Measurements from ENCODE around the gene RAP1GDS1.

RAP1GDS1 gene, protein sequence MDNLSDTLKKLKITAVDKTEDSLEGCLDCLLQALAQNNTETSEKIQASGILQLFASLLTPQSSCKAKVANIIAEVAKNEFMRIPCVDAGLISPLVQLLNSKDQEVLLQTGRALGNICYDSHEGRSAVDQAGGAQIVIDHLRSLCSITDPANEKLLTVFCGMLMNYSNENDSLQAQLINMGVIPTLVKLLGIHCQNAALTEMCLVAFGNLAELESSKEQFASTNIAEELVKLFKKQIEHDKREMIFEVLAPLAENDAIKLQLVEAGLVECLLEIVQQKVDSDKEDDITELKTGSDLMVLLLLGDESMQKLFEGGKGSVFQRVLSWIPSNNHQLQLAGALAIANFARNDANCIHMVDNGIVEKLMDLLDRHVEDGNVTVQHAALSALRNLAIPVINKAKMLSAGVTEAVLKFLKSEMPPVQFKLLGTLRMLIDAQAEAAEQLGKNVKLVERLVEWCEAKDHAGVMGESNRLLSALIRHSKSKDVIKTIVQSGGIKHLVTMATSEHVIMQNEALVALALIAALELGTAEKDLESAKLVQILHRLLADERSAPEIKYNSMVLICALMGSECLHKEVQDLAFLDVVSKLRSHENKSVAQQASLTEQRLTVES

DNA sequence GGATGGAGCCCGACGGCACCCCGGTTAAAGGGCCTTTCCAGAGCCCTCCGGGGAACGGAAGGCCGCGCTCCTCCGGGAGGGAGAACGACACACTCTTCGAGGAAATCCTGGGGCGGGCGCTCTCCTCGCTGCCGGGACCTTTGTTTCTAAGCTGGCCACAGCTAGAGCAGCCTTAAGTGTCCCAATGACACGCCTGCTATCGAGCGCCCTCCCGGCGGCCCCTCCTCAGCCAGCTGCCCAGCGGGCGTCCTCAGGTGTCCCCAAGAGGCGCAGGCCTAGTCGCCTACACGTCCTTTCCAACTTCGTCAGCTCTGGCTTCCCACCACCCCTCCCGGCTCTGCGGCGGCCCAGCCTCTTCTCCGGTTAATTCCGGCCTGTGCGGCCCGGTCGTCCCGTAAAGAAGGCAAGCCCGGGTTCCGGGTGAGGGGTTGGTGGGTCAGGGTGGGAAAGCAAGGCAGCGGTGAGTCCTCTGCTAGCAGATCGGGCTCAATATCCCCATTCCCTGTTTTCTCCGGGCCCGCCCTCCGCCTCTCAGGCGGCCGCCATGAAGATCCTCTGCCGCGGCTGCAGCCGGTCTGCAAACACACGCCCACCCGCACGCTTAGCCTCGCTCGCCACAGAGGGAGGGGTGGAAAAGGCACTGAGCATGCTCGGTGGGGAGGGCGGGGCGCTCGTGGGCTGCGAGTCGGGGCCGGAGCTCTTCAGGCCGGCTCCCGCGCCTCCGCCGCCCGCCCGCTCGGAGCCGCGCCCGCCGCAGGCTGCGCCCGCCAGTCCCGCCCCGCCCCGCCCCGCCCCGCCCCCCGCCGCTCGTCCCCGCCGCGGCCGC lies at the start of gene RAP1GDS1:
RAP1GDS1 (plus strand) TSS at position 806 of the 826 bp plus-strand sequence. CDS start 182 bp downstream, outside the sequence.
- DNase-seq, result peak; percentile 96

DNA sequence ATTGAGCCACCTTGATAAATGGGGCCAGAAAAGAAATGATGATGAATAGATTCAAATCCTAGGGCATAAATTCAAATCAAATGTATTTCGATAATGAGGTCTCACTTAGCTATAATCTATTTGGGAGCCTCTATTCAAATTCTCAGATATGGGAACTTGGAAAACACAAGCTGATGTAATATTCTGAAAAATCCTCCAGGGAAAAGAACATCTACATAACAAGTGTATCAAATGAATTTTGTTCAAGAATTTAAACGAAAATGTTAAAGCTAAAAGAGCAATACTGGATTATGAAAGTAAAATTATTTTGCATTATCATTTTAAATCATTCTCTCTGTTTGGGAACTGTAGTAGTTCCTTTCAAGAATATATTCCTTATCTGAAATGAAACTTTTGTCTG lies 38.9 kb upstream of the RAP1GDS1 start:
- DNase-seq, result no peak

DNA sequence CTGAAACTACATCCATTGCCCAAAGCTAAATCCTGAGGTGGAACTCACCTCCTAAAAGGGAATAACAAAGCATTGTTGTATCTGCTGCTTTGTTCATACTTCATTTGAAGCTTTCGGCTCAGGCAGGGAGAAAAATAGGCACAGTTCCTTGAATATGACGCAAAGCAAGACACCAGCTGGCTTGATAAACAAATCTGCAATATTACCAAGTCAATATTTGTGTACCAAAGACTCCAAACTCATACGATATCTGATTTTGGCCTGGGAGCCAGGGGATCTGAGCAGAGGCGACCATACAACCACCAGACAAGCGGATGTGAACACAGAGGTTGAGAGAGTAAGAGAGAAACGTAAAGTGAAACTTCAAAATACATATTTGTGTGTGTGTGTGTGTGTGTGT lies 34.8 kb upstream of the RAP1GDS1 start:
- DNase-seq, result no peak

DNA sequence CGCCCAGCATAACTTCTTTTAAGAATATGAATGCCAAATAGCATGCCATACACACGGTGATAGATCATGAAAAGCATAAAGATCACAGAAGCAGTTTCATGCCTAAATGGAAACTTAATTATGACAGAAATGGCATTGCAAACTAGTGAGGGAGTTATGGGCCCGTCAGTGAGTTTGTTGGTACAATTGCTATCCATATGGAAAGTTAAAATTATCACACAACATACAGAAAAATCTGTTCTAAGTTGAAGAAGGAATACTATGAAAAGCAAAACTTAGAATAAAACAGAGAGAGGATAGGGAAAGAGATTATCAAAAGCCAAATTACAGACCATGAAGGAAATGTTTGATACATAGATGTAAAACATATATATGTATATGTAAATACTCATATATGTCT lies 30.2 kb upstream of the RAP1GDS1 start:
- no peak for DNase-seq

DNA sequence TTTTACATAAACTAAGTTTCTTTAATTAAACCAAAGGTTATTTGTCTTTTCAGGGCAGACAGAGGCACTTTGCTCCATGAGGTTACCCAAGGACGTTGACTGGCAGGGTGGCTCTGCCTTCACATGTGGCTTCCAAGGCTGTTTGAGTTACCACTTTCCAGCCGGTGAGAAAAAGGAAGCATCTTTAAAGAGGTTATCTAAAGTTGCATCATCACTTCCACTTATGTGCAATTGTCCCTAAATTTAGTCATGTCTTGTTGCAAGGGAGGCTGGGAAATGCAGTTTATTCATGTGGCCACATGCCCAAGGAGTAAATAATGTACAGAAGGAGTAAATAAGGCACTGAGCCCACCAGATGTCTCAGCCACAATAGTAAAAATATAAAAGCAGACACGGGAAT lies 29.0 kb upstream of the RAP1GDS1 start:
- DNase-seq, result no peak

DNA sequence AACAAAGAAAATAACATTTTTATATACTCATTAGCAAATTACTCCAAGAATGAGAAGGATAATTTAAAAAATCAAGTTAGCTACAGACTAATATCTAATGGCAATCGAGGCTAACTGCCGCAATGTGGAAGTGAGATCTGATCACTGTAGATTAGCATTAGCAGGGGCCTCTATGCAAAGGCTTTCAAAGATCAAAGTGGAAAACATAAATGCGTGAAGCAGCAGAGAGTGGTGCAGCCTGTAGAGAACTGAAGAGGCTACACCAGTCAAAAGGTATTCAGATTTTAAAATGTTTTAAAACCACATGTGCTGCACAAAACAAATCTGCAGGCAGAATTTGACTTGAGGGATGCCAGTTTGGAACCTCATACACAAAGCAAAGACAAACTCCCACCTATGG lies 24.0 kb upstream of the RAP1GDS1 start:
- no peak for DNase-seq

DNA sequence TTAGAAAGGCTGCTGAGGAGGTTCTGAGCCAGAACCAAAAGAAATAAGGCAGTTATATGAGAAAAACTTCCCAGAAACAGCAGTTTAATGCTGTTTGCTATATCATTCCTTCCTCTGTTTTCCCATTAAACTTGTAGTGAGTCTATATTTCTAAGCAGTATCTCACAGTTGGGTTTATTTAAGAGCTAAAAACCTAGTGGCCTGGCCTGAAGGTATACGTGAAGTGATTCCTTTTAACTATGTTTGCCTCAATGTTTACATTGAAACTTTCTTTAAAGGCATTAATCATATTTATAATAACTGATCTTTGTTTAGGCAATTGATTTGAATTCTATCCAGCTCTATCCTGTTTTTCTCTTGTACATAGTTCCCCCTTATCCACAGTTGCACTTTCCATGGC lies 19.1 kb upstream of the RAP1GDS1 start:
- DNase-seq, result no peak

DNA sequence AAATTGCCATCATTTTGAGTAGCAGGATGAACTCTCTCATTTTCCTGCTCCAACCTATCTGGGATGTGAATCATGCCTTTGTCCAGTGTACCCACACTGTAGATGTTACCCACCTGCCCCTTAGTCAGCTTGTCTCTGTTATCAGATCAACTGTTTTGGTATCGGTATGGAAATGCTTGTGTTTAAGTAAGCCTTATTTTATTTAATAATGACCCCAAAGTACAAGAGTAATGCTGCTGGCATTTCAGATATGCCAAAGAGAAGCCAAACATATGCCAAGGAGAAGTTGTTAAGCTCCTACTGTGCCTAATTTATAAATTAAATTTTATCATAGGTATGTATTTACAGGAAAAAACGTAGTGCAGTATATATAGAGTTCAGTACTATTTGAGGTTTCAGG lies 18.6 kb upstream of the RAP1GDS1 start:
- DNase-seq, result no peak

DNA sequence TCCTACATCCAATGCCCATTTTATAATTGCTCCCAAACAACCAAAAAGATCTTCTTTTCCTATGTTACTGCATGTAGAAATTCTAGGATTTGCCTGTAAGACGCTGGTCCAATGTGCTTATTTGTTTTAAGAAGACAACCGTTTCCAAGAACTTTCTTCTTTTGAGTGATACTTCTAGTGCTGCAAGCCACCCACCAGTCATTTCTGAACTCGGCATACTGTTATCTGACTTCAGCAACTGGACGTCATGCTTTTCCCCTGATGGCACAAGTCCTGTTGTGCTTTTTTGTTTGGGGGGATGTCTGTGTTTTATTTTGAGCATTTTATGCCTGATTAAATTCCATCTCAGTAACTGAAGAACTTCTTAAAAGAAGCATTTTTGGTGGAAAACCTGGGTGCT lies 16.0 kb upstream of the RAP1GDS1 start:
- DNase-seq, result no peak

DNA sequence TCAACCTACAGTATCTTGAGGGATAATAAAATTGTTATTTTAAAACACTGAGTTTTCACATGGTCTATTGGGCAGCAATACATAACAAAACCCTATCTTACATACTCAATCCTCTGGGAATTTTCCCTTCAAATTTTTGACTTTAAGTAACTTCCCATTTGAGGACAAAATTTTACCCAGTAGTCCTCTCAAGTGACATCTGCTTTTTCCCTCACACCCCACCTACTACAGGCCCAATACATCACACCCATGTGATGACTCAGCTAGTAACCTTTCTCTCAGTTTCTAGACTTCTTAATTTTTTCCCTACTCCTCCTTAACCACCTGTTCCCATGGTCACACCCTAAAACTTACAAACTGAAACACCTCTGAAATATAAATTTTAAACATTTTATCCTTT lies 12.2 kb upstream of the RAP1GDS1 start:
- DNase-seq, result no peak

DNA sequence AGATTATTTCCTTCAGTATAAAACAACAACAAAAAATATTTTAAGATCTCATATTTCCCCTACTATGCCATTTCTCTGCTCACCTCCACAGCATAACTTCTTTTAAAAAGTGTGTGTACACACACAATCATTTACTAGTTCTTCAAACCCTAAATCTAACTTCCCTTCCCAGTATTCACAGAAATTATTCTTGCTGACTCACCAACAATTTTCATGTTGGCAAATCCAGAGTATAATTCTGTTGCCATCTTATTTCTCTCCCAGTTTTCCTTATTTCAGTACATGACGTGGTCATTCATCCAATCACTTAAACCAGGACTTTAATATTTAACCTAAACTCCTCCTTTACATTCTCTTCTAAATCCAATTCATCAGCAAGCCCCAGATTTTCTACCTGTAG lies 11.4 kb upstream of the RAP1GDS1 start:
- DNase-seq, result no peak

DNA sequence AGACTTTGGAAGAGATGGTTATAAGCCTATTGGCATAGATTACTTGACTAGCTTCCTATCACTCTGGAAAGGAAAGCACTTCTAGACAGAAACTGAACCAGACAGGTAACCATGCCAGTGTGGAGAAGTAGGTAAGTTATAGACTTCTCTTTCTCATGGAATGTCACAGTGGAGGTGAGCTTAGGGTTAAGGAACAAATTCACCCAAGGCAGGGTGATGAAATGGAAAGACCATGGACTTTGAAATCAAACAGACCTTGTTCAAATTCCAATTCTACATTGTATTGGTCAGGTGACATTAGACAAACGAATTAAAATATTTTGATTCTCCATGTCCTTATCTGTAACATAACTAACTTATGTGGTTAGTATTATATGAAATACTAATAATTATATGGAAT lies 7.7 kb upstream of the RAP1GDS1 start:
- DNase-seq, result no peak

DNA sequence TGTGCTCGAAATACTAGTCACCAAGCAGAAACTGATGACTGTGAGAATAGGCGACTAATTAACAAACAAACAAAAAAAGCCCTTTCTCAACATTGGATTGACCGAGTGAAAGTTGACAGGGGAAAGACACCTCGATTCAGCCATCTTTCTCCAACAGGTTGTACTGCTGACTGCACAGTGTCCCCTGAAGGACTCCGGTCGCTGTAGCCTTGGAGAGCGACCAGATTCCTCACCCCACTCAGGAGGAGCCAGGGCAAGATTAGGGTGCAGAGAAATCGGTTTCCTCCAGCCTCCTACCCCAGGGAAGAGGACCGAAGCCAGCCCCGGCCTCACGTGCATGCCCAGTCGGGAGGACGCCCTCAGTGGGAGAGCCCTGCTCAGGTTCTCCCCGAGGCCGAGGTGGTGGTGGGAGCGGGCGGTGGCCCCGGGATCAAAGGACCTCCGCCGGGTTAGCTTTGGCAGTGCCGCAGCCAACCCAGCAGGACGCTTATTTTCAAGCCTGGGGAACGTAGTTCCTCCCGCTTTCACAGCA lies 1.1 kb upstream of the RAP1GDS1 start:
- DNase-seq, result peak; percentile 52

DNA sequence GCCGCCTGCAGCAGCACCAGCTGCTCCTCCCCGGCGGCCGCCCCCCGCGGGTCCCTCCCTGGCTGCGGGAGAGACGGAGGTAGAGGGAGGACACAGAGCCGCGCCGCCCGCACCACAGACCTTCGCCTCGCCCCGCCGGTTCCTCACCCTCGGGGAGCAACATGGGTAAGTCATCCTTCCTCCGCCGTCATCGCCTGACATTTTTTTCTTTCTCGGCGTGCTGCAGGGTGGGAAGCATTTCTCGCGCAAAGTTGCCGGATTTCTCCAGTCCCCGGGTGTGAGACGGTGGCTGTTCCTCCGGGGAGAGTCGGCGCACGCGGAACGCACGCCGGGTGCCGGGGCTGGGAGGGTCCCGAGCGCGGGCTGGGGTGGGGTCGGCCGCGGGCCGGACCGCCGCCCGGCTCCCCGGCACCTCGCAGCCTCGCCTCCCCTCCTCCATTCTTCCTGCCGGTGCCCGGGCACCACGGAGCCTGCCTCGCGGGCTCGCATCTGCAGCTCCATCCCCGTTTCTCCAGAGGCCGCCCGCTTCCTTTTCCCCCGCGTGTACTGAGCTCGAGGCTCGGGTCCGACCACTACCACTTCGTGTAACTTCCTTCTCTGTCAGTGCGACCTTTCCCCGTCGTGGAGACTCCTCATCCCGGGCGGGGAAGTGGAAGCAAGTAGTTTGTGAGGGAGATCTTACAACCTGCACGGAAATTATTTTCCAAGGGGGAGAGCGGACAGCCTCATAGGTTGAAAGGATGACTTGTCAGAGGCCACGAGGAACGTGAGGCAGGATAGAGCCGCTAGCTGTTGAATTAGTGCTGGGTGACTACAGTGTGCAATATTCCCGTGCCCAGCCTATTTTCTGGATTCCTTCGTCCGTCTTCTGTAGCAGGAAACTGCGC lies 464 bp downstream of the RAP1GDS1 start:
- peak; percentile 54 for DNase-seq

DNA sequence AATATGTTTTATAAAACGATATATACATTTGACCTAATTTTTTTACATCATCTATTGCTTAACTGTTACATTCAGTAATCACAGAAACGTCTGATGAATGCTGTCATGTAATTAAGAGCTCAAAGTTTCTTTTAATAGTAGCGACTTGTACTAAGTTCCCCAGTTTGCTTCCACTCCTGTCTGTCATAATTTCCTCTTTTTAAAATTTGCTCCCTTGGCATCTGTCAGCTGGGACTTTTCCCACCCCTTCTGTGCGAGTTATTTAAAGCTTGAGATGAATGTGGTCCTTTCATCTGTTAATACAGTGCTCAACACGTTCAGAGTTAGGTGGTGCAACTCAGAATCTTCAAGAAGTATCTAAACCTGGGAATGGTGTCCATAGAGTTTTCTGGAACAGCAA lies 1.2 kb downstream of the RAP1GDS1 start:
- no peak for DNase-seq

DNA sequence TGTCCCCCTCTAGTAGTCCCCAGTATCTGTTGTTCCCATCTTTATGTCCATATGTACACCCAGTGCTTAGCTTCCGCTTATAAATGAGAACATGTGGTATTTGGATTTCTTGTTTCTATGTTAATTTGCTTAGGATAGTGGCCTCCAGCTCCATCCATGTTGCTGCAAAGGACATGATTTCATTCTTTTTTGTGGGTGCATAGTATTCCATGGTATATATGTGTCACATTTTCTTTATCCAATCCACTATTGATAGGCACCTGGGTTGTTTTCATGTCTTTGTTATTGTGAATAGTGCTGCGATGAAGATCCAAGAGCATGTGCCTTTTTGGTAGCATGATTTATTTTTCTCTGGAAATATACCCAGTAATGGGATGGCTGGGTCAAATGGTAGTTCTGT lies 6.3 kb downstream of the RAP1GDS1 start:
- no peak for DNase-seq

DNA sequence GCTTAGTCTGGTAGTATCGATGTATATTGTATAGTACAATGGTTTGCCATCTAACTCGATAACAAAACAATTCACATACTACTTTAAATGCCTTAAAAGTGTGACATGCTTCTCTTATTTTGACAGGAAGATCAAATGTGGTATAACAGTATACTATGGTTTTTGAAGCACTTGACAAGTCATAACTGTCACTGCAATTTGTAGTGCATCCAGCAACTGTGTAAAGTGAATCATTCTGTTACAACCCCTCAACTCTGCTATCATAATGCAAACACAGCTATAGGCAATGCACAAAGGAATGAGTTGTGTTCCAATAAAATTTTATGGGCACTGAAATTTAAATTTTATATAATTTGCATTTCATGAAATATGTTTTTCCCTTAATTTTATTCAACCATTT lies 14.0 kb downstream of the RAP1GDS1 start:
- no peak for DNase-seq

DNA sequence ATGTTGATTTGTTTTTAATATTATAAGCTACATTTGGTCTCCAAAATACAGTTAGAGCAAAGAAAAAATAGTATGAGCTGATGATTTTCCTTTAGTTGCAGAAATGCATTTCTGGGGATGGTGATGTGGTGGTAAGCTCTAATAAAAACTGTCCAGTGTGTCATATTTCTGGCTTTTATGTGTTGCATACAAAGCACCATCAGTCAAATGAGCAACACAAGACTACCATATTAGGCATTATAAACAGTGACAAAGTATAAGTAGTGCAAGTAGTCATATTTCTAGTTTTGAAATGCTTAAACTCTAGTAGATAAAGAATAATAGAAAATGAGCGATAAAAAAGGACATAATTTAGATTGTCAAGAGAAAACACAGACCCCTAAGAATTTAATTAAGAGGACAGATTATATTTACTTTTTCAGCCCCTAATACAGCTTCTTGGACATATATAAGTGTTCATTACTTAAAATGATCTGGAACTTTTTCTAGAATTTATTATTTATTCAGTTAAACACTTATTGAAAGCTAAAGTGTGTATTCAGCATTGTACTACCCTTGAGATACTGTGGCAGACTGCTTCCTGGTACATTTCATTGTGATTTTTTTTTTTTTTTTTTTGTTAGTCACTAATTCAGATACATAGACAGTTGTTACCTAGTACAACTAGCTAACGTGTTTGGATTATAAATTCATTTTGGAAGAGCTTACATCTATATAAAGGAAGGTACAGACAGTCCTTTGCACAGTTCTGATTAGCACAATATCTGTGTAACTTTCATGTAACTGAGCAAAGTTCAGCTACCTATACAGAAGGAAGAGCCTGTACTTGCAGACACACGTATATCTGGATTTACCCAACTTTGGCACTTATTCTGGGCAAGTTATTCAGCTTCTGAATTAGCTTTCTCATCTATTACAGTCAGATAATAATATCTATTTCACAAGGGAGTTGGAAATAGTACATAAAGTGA lies 22.3 kb downstream of the RAP1GDS1 start:
- DNase-seq, result no peak

DNA sequence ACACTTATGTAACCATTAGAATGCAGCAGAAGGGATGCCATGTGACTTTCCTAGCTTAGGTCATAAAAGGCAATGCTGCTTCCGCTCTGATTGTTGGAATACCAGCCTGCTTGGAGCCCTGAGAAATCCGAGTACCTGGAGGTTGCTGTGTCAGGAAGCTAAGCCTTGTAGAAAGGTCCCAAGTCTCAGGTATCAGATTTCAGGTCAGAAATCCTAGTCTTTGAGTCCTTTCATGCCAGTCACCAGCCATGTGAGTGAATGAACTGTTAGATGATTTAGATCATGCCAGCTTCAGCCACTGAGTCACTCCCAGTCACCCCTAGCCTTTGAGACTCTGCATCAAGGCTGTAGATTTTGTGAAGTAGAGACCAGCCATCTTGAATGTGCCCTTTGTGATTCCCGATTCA lies 23.5 kb downstream of the RAP1GDS1 start:
- no peak for DNase-seq

DNA sequence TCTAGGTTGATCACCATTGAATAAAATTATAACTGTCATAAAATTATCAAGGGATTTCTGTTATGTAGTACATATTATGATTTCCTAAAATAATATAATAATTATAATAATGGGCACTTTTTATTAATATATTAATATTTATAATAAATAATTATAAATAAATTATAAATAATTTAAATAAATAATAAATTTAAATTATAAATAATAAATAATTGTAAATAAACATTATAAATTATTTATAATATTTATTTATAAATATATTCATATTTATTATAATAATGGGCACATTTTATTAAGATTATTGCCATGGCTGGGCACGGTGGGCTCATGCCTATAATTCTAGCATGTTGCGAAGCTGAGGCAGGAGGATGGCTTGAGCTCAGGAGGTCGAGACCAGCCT lies 24.5 kb downstream of the RAP1GDS1 start:
- DNase-seq, result no peak

DNA sequence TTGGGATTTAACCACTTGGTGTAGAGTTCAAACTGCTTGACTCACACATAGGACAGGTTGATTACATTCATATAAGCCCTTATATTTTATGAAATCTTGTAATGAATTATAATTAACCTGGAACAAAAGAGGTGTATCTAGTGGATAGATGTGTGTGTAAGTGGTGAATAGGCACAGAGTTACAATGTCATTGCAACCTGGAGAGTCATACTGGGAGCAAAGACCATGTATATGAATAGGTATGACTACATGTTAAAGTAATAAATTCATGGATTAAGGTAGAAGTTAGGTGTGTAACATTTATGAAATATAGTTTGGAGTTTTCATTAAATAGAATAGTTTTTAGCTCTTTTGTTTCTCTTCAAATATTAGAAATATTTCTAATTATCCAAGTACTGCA lies 26.1 kb downstream of the RAP1GDS1 start:
- DNase-seq, result no peak

Data from activated CD4-positive, alpha-beta T cell treated with anti-CD3 and anti-CD28 coated beads for 48 hours (primary cell).